Ovary (tissue), 9 donors: ENCODE measurements around the gene ABLIM2. TPM values are rescaled to one million over a fixed set of nuclear protein-coding genes. Genes with fewer than 3 reads are reported as not detected.

Experiments
- DNase-seq, 5 donors: peaks; one replicate each; pipeline ENCODE4 v3.0.0-alpha.2; 2019 to 2020
- H3K27ac ChIP-seq, 2 donors: fragments of 200-600 bp; one replicate each; pipeline versions ENCODE4 v1.5.1 to v1.8.0; 2019 to 2022
- H3K27me3 ChIP-seq: fragments of 200-600 bp; one replicate; pipeline ENCODE4 v1.8.0; 2022
- H3K36me3 ChIP-seq: fragments of 200-600 bp; sonication (generic); one replicate; pipeline ENCODE4 v1.5.1; 2019
- H3K4me1 ChIP-seq: one replicate; pipeline ENCODE4 v1.8.1; 2013; ENCODE audit warnings: mild to moderate bottlenecking, moderate library complexity; ENCODE audit not compliant: insufficient read depth
- H3K4me3 ChIP-seq: fragments of 200-600 bp; sonication (generic); one replicate; pipeline ENCODE4 v1.5.1; 2017
- H3K9me3 ChIP-seq, 2 donors: fragments of 200-600 bp in 1 of 2; sonication (generic) in 1 of 2; one replicate each; pipeline versions ENCODE4 v1.5.1 to v1.8.1; 2013 to 2019; ENCODE audit warnings: mild to moderate bottlenecking in 1 of 2, moderate library complexity in 1 of 2
- CTCF ChIP-seq, 3 donors: fragments of 450-650 bp in 2 of 3; fragments of 200-600 bp in 1 of 3; IDR thresholded peaks; one replicate each; pipeline versions ENCODE4 v1.5.1 to v1.8.0; 2016 to 2022; ENCODE audit warnings: antibody characterized with exemption in 3 of 3, mild to moderate bottlenecking in 1 of 3
- EP300 ChIP-seq: sonication (generic); formaldehyde crosslinking; IDR thresholded peaks from one replicate; pipeline ENCODE4 v1.6.1; 2017; ENCODE audit warnings: antibody characterized with exemption
- POLR2A ChIP-seq: fragments of 450-650 bp; IDR thresholded peaks from one replicate; pipeline ENCODE4 v1.6.1; 2017; ENCODE audit warnings: antibody characterized with exemption, mild to moderate bottlenecking, moderate library complexity
- WGBS, 3 donors: extraction: QIAGEN DNeasy Blood & Tissue Kit in 1 of 3; methylation state at CpG; one replicate each; pipeline versions ENCODE4 v1.1.5 to v1.1.7; 2013 to 2017; 5-methylcytosine and 5-hydroxymethylcytosine counted together
- intact Hi-C, 4 donors: fragments of 100-400 bp; cut with DNase I; formaldehyde crosslinking; loops; one replicate each; pipeline versions ENCODE4 v1.11.0 to v1.15.1; 2022 to 2023
- polyA plus RNA-seq, 2 donors: library from polyadenylated mRNA; stranded (reverse); fragments of 200-250 nt in 1 of 2; fragments of 350-450 nt in 1 of 2; fragmentation: Illumina TruSeq in 1 of 2; extraction: RNeasy Lipid Tissue Mini Kit (QIAGEN cat#74804) in 1 of 2; gene quantifications; one replicate each; pipeline ENCODE4 v1.2.3, GENCODE V29; 2013 to 2014
- total RNA-seq, 7 donors: library from RNA; depleted of rRNA in 2 of 7; stranded (reverse); fragments of >200 nt in 2 of 7; fragmentation: NEBNext Ultra II Directional in 3 of 7; extraction: Animal tissue kit (Norgen Biotek cat#: 25700) in 3 of 7; gene quantifications; one replicate each; pipeline versions ENCODE4 v1.1.0 to v1.2.4, GENCODE V29; 2016 to 2023
- donor health status: DM: no; HTN: no; CAD: no; lungs with moderate emphysema.
- donor health status: DM: no; HTN: no; CAD: no.
- donor health status: Bipolar disorder and iron deficiency.
- donor health status: DM: yes; HTN: yes; CAD: no.
- donor health status: DM: no; HTN: no; CAD: no.
- donor health status: DM: yes; HTN: yes; CAD: no.

Gene ABLIM2
- total and polyA plus RNA-seq, 9 donors, result 0.81 to 7.9 (median 2.1) TPM

GRCh38 chr4:7999279-7999678 lies 159.3 kb downstream of the ABLIM2 start:
- Histone ChIP-seq H3K9me3 (no peaks in the 10 kb centered on the region), H3K4me1 (no peaks in the 10 kb centered on the region), H3K36me3 (no peaks in the 10 kb centered on the region), H3K4me3 (no peak overlapping the region), H3K27me3 (no peaks in the 10 kb centered on the region), H3K27ac (no peak overlapping the region)
- TF ChIP-seq POLR2A (no peak), EP300 (no peak), CTCF (IDR thresholded peaks at IDR 0.05) (no peak)
- intact Hi-C loops, result no loop called here
- no peak for DNase-seq
- 92 to 94% (median 93%) methylated on average over 7 of the region's 7 CpGs for WGBS, 3 donors

GRCh38 chr4:7998447-7998846 lies 160.2 kb downstream of the ABLIM2 start:
- no peaks in the 10 kb centered on the region for H3K27me3 ChIP-seq
- no peaks in the 10 kb centered on the region for H3K36me3 ChIP-seq
- no peak overlapping the region for H3K4me3 ChIP-seq
- no peak for TF ChIP-seq CTCF (IDR thresholded peaks at IDR 0.05)
- no peak for TF ChIP-seq POLR2A
- no peak for TF ChIP-seq EP300
- H3K9me3 ChIP-seq, result no peaks in the 10 kb centered on the region
- H3K4me1 ChIP-seq, result no peaks in the 10 kb centered on the region
- intact Hi-C loops, result no loop called here
- no peak overlapping the region for H3K27ac ChIP-seq
- no peak for DNase-seq
- 81 to 93% (median 86%) methylated on average over 7 to 8 of the region's 8 CpGs for WGBS, 3 donors

- H3K4me3 ChIP-seq, result no peak overlapping the region
- WGBS, 3 donors, result 90 to 97% (median 90%) methylated on average over 6 of the region's 6 CpGs
- H3K36me3 ChIP-seq, result no peaks in the 10 kb centered on the region
- no peaks in the 10 kb centered on the region for H3K9me3 ChIP-seq
- intact Hi-C loops, result no loop called here
- no peak overlapping the region for H3K27ac ChIP-seq
- no peak for DNase-seq
- no peaks in the 10 kb centered on the region for H3K4me1 ChIP-seq
- H3K27me3 ChIP-seq, result no peaks in the 10 kb centered on the region
- TF ChIP-seq CTCF (IDR thresholded peaks at IDR 0.05) (no peak), EP300 (no peak), POLR2A (no peak)
Observed at GRCh38 chr4:7995866-7996265, 162.7 kb downstream of the ABLIM2 start.

- intact Hi-C loops, result no loop called here
- Histone ChIP-seq H3K9me3 (no peaks in the 10 kb centered on the region), H3K4me1 (no peaks in the 10 kb centered on the region), H3K27ac (no peak overlapping the region), H3K27me3 (no peaks in the 10 kb centered on the region), H3K36me3 (no peaks in the 10 kb centered on the region), H3K4me3 (no peak overlapping the region)
- DNase-seq, result no peak
- no peak for TF ChIP-seq POLR2A
- no peak for TF ChIP-seq EP300
- TF ChIP-seq CTCF (IDR thresholded peaks at IDR 0.05), result no peak
- whole genome bisulfite sequencing, 3 donors, result 87 to 95% (median 90%) methylated on average over 7 of the region's 7 CpGs
Observed at GRCh38 chr4:7995135-7995534, 163.5 kb downstream of the ABLIM2 start.

DNA sequence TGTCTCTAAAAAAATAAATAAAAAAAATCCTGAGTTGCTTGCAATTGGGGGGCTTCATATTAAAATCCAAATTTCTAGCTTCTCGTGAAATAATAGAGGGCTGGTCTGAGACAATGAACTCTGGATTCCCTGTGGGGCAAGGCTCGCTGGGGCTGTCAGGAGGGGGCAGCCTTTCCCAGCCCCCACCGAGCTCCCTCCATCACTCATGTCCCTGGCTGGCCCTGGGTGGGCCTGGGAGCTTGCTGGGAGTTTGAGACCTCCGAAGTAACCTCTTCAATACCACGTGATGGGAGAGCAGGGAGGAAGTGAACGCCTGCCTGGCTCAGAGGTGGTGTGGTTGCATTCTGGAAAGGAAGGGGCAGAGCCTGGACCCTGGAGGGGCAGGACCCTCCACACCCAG lies 164.9 kb downstream of the ABLIM2 start:
- Histone ChIP-seq H3K36me3 (no peaks in the 10 kb centered on the region), H3K4me1 (no peaks in the 10 kb centered on the region), H3K4me3 (no peak overlapping the region), H3K27me3 (no peaks in the 10 kb centered on the region), H3K9me3 (no peaks in the 10 kb centered on the region), H3K27ac (no peak overlapping the region)
- TF ChIP-seq POLR2A, result no peak
- TF ChIP-seq EP300, result no peak
- no peak for TF ChIP-seq CTCF (IDR thresholded peaks at IDR 0.05)
- DNase-seq, result no peak
- intact Hi-C loops, result no loop called here
- WGBS, 3 donors, result 79 to 84% (median 83%) methylated on average over 6 of the region's 6 CpGs
